Panc1 (cell line): Measurements from ENCODE around the gene C2orf81. TPM values are rescaled to one million over a fixed set of nuclear protein-coding genes. Genes with fewer than 3 reads are reported as not detected.

Source experiments
- ATAC-seq: fragments of 200-7000 bp; cut with Tn5 transposase; 2 replicates; pipeline ENCODE4 v1.9.1; 2020; ENCODE audit warnings: mild to moderate bottlenecking, moderate library complexity
- BruUV-seq: library from RNA; stranded (reverse); fragments of 400-500 nt; replicated peaks from 2 replicates; lab custom pipeline; 2021; lab: Mats Ljungman, UMichigan
- CTCF ChIA-PET: fragments of 300-600 bp; sonication (Branson Sonifier 250); formaldehyde crosslinking; loops from one replicate; lab custom pipeline; 2022; ENCODE audit warnings: antibody characterized with exemption; lab: Charles Lee
- POLR2A ChIA-PET: fragments of 300-600 bp; sonication (Branson Sonifier 250); formaldehyde crosslinking; loops from one replicate; lab custom pipeline; 2022; ENCODE audit warnings: antibody characterized with exemption; lab: Charles Lee
- DNase-seq: peaks from one replicate; pipeline ENCODE4 v3.0.0-alpha.2; 2010; ENCODE audit warnings: low read depth, low spot score
- H3K27ac ChIP-seq: 2 replicates; pipeline ENCODE4 v1.5.1; 2011; ENCODE audit warnings: mild to moderate bottlenecking, low read length, inconsistent platforms
- H3K27me3 ChIP-seq: fragments of 200-500 bp; sonication (Bioruptor generic); 2 replicates; pipeline ENCODE4 v1.6.0; 2014; ENCODE audit warnings: low read length, inconsistent platforms; ENCODE audit not compliant: control insufficient read depth, insufficient read depth
- H3K36me3 ChIP-seq: fragments of 200-500 bp; sonication (Bioruptor generic); 2 replicates; pipeline ENCODE4 v1.5.1; 2014; ENCODE audit warnings: inconsistent platforms, mild to moderate bottlenecking, low read length, moderate library complexity; ENCODE audit not compliant: control insufficient read depth, insufficient read depth
- H3K4me1 ChIP-seq: 2 replicates; pipeline ENCODE4 v1.5.1; 2011; ENCODE audit warnings: inconsistent platforms, mild to moderate bottlenecking, low read length, moderate library complexity; ENCODE audit not compliant: control insufficient read depth, insufficient read depth
- H3K4me3 ChIP-seq, 2 experiments: 2 replicates each; pipeline ENCODE4 v1.5.1; 2011 to 2012; ENCODE audit warnings: low read depth in 2 of 2, low read length in 2 of 2, mild to moderate bottlenecking in 2 of 2, inconsistent platforms in 1 of 2, moderate library complexity in 1 of 2
- H3K9me3 ChIP-seq: fragments of 200-500 bp; sonication (Bioruptor generic); 2 replicates; pipeline ENCODE4 v1.5.1; 2014; ENCODE audit warnings: low read depth, mild to moderate bottlenecking, inconsistent platforms, low read length, moderate library complexity; ENCODE audit not compliant: control insufficient read depth, insufficient read depth
- POLR2AphosphoS5 ChIP-seq: IDR thresholded peaks from 2 replicates; pipeline ENCODE4 v1.6.1; 2012; ENCODE audit warnings: mild to moderate bottlenecking, low read depth, low read length, moderate library complexity
- SIN3A ChIP-seq: IDR thresholded peaks from 2 replicates; pipeline ENCODE4 v1.6.1; 2012; ENCODE audit warnings: low read depth, mild to moderate bottlenecking, low read length, moderate library complexity, borderline replicate concordance; ENCODE audit not compliant: insufficient read depth
- TCF7L2 ChIP-seq: IDR thresholded peaks from 2 replicates; pipeline ENCODE4 v1.6.1; 2011; ENCODE audit warnings: mild to moderate bottlenecking, low read depth, low read length, inconsistent platforms
- in situ Hi-C: cut with HindIII; loops from 2 replicates; pipeline ENCODE4 v1.10.0; 2016; ENCODE audit warnings: low sequenced_read_pairs, low pct_unique_long_range_greater_than_20kb
- intact Hi-C: fragments of 100-400 bp; cut with micrococcal nuclease; formaldehyde crosslinking; loops from one replicate; pipeline ENCODE4 v1.10.0; 2022; ENCODE audit not compliant: unreplicated experiment
- total RNA-seq: library from RNA; stranded (reverse); gene quantifications from one replicate; pipeline ENCODE4 v1.2.1, GENCODE V29; 2021; ENCODE audit not compliant: unreplicated experiment
- TF ChIP-seq, protein P1 (sequence below): fragments of 450-650 bp; IDR thresholded peaks from 2 replicates; pipeline ENCODE4 v1.5.1; 2017; ENCODE audit warnings: mild to moderate bottlenecking
- TF ChIP-seq, protein P2 (sequence below), 2 experiments: IDR thresholded peaks; 2 replicates each; pipeline ENCODE4 v1.6.1; 2011 to 2012; ENCODE audit warnings: low read depth in 2 of 2, control low read depth in 1 of 2, low read length in 1 of 2, mild to moderate bottlenecking in 1 of 2, moderate library complexity in 1 of 2; ENCODE audit not compliant: insufficient read depth in 1 of 2

The C2orf81 gene
- total RNA-seq, 1 experiment from 2014 or later: 3.9 TPM

DNA sequence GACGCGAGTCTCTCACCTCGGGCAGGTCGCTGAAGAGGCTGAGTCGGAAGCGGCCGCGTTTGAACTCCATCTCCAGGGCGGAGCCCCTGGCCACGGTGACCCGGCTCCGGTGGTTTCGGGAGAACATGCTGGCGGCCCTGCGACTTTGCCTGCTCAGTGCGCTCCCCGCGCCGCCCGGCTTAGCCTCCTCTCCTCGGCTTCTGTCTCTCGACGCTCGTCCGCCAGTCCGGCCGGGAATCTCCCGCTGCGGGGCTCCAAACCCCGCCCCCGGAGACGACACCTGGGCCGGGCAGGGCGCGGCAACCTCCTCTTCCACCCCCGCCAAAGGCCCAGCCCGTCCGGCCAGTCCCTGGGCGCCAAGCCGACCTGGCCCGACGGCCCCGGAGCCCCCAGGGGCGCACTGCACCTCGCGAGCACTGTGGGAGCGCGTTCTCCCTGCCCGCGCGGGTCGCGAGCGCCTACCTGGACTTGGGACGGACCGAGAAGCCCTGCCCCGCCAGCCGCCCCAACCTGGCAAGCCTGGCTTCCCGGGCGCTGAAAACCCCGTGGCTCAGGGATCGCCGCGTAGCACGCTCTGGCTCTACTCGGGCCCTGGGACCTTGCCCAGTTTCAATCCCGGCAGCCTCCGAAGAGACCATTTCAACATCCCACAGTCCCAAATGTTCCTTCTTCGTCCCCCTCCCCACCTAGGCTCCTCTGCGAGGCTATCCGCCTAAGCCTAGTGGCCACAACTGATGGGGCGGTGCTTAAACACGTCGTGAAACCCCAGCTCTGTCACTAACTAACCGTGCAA is 20.5 kb upstream of the C2orf81 start, which contains the start of gene RTKN:
Gene RTKN, minus strand, starts transcription at position 248 of the 793 bp plus-strand sequence. Its CDS starts 121 bp downstream, at position 127.
- TF ChIP-seq, protein P1, sequence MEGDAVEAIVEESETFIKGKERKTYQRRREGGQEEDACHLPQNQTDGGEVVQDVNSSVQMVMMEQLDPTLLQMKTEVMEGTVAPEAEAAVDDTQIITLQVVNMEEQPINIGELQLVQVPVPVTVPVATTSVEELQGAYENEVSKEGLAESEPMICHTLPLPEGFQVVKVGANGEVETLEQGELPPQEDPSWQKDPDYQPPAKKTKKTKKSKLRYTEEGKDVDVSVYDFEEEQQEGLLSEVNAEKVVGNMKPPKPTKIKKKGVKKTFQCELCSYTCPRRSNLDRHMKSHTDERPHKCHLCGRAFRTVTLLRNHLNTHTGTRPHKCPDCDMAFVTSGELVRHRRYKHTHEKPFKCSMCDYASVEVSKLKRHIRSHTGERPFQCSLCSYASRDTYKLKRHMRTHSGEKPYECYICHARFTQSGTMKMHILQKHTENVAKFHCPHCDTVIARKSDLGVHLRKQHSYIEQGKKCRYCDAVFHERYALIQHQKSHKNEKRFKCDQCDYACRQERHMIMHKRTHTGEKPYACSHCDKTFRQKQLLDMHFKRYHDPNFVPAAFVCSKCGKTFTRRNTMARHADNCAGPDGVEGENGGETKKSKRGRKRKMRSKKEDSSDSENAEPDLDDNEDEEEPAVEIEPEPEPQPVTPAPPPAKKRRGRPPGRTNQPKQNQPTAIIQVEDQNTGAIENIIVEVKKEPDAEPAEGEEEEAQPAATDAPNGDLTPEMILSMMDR: no peak
- TF ChIP-seq SIN3A (0 out of 2 replicates have a peak, but pooled peaks have one; percentile 24), TCF7L2 (peak; percentile 95), POLR2AphosphoS5 (peak; percentile 64)
- TF ChIP-seq, protein P2, sequence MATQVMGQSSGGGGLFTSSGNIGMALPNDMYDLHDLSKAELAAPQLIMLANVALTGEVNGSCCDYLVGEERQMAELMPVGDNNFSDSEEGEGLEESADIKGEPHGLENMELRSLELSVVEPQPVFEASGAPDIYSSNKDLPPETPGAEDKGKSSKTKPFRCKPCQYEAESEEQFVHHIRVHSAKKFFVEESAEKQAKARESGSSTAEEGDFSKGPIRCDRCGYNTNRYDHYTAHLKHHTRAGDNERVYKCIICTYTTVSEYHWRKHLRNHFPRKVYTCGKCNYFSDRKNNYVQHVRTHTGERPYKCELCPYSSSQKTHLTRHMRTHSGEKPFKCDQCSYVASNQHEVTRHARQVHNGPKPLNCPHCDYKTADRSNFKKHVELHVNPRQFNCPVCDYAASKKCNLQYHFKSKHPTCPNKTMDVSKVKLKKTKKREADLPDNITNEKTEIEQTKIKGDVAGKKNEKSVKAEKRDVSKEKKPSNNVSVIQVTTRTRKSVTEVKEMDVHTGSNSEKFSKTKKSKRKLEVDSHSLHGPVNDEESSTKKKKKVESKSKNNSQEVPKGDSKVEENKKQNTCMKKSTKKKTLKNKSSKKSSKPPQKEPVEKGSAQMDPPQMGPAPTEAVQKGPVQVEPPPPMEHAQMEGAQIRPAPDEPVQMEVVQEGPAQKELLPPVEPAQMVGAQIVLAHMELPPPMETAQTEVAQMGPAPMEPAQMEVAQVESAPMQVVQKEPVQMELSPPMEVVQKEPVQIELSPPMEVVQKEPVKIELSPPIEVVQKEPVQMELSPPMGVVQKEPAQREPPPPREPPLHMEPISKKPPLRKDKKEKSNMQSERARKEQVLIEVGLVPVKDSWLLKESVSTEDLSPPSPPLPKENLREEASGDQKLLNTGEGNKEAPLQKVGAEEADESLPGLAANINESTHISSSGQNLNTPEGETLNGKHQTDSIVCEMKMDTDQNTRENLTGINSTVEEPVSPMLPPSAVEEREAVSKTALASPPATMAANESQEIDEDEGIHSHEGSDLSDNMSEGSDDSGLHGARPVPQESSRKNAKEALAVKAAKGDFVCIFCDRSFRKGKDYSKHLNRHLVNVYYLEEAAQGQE (IDR thresholded peaks at IDR 0.05; ENCODE audit: insufficient read depth in 1 of 2, low read depth in 2 of 2, low read length in 1 of 2): no peak
- in situ Hi-C loops (no loop called here), intact Hi-C loops (no loop called here)
- peaks cover 3% of the 10 kb centered on the region; the same call in 1 of the 2 replicates for H3K27me3 ChIP-seq
- DNase-seq: no peak
- ChIA-PET POLR2A (interaction anchor here (0.8 kb wide), 1 partner anchor 13 kb away, joined by 3 read pairs; no protein-coding TSS in a partner anchor), CTCF (no interaction called here)
- H3K36me3 ChIP-seq: no peaks in the 10 kb centered on the region
- peaks cover 10% of the 10 kb centered on the region for H3K4me1 ChIP-seq
- H3K9me3 ChIP-seq: no peaks in the 10 kb centered on the region
- H3K27ac ChIP-seq: peak within 1 kb of the TSS; percentile 90
- BruUV-seq: no TSS peak
- peak; percentile 77 for ATAC-seq
- peak within 1 kb of the TSS; percentile 67 to 93 for H3K4me3 ChIP-seq

DNA sequence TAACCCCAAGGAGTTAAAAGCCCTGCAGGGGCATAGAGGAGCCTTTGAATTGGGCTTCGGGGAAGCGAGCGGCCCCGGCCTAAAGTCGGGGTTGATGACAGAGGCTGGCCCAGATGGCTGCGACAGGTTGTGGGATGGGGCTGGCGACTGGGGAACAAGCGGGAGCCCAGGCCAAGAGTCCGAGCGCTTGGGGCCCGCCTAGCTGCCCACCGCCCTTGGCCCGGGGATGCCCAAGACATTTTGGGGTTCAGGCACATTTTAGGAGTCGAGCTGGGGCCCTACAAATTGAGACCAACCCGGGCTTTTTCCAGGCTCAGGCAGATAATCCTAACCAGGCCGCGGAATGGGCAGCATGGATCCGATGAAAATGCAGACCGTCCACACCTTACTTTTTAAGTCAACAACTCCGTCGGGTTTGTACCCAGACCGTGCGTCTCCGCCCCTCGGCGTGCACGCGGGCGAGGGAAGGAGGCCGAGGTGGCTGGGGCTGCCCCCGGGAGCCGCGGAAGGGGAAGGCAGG is 19.8 kb upstream of the C2orf81 start:
- intact Hi-C loops: no loop called here

More for the DNA sequence above, 19.8 kb upstream of the C2orf81 start:
- no peak for DNase-seq
- ChIA-PET CTCF (no interaction called here), POLR2A (no interaction called here)
- H3K4me1 ChIP-seq: peaks cover 10% of the 10 kb centered on the region
- BruUV-seq: no TSS peak
- no peaks in the 10 kb centered on the region for H3K9me3 ChIP-seq
- peak; percentile 10 for ATAC-seq
- peaks cover 3% of the 10 kb centered on the region; the same call in 1 of the 2 replicates for H3K27me3 ChIP-seq
- no peaks in the 10 kb centered on the region for H3K36me3 ChIP-seq
- in situ Hi-C loops: no loop called here
- H3K4me3 ChIP-seq: peak overlapping the region; percentile 67 to 93
- peak; percentile 69; the same call in 1 of the 2 replicates for TF ChIP-seq SIN3A
- TF ChIP-seq, protein P1: no peak
- peak overlapping the region; percentile 90 for H3K27ac ChIP-seq
